Measurements from ENCODE around the gene POLR3F.
"Not testable (repeated sequence)": the region's sequence is repeated elsewhere in the genome, so short reads cannot be mapped to it uniquely, and the experiment has no call there.

POLR3F gene

DNA sequence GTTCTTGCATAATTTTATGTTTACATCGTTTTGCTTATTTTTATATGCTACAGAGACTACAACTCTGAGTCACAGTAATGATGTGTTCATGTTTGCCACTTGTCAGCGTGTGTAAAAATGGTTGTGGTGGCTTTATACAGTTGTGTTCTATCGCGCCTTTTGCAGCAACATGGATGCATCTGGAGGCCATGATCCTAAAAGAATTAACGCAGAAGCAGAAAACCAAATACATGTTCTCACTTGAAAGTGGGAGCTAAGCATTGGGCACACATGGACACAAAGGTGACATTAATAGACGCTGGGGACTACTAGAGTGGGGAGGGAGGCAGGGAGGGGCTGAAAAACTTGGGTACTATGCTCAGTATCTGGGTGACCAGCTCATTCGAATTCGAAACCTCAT is 39.6 kb downstream of the POLR3F start:
- no peaks in the 10 kb centered on the region for H3K9me3 ChIP-seq (ENCODE audit: control insufficient read depth, low read length)
- H3K4me3 ChIP-seq (ENCODE audit: low read length): peak overlapping the region; percentile 91
- H3K36me3 ChIP-seq (ENCODE audit: control insufficient read depth, insufficient read depth, low read length, severe bottlenecking): peaks cover 19% of the 10 kb centered on the region
- H3K4me1 ChIP-seq (ENCODE audit: control insufficient read depth, insufficient read depth, low read length): peaks cover 20% of the 10 kb centered on the region
- no peak for DNase-seq (ENCODE audit: low read depth)
- peak overlapping the region; percentile 87 for H3K9ac ChIP-seq (ENCODE audit: low read length)
- H3K27me3 ChIP-seq (replicated peaks; ENCODE audit: control insufficient read depth, insufficient read depth, low read length): no peaks in the 10 kb centered on the region

DNA sequence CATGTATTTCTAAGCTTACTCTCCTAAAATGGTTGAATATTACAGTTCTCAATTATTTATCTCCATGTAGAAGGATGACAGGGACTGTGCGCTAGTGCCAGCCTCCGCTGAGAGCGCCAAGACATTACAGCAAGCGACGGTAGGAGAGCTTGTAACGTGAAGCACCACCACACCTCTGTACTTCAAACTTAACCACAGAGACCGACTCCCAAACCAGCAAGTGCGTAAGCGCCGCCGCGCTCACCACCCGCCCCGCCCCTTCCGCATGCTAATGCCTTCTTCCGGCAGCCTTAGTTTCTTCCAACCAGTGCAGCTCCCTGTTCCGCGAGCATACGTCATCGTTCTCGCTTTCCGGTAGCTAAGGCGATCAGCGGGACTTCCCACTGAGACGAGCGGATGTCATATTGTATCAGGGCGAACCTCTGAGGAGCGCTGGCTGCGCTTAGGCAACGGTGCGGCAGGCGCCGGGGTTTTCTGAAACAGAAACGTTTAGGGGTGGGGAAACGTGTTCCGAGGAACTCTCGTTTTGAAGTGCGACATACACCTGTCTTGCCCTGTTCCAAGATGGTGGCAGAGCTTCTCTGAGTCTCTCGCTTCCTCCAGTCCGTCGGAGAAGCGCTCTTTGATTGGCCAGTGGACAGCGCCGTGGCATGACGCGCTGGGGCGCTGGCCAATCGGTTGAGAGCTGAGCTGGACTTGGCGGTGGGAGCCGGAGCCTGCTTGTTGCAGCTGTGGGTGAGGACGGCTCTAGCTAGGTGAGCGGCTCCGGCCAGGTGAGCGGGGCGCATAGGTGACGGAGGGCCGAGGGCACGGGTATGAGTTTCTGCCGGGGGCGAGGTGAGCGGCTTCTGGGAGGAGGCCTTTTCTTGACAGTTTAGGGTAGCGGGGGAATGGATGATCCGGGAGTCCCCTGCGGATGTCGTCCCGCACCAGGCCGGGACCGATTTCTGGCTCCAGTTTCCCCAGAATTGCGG is 40.3 kb downstream of the POLR3F start, which contains the start of gene SEC23B:
SEC23B (plus strand) TSS at position 723 of the 974 bp plus-strand sequence. CDS start 2,896 bp downstream, outside the sequence.
- no peaks in the 10 kb centered on the region for H3K9me3 ChIP-seq (ENCODE audit: control insufficient read depth, low read length)
- H3K4me1 ChIP-seq (ENCODE audit: control insufficient read depth, insufficient read depth, low read length): peaks cover 20% of the 10 kb centered on the region
- H3K36me3 ChIP-seq (ENCODE audit: control insufficient read depth, insufficient read depth, low read length, severe bottlenecking): peaks cover 25% of the 10 kb centered on the region
- peak within 1 kb of the TSS; percentile 87 for H3K9ac ChIP-seq (ENCODE audit: low read length)
- H3K4me3 ChIP-seq (ENCODE audit: low read length): peak within 1 kb of the TSS; percentile 91
- H3K27me3 ChIP-seq (replicated peaks; ENCODE audit: control insufficient read depth, insufficient read depth, low read length): no peaks in the 10 kb centered on the region
- peak; percentile 99 for DNase-seq (ENCODE audit: low read depth)

DNA sequence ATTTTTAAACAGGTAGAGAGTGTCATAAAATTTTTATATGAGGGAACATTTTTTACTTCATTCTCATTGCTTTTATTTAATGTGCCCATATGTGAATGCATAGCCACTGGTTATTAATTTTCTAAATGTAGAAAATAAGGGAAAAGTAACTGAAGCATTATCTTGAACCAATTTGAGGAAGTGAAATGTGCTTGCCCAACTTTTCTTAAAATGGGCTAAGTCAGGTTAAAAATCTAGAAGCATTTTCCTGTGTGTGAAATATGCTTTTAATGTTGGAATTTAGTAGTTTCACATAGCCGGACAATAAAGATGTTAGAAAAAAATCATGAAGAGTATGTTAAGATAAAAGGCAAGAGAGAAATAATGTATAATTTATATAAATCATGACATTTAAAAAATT is 44.4 kb downstream of the POLR3F start:
- no peaks in the 10 kb centered on the region for H3K9me3 ChIP-seq (ENCODE audit: control insufficient read depth, low read length)
- H3K36me3 ChIP-seq (ENCODE audit: control insufficient read depth, insufficient read depth, low read length, severe bottlenecking): peaks cover 53% of the 10 kb centered on the region
- H3K27me3 ChIP-seq (replicated peaks; ENCODE audit: control insufficient read depth, insufficient read depth, low read length): no peaks in the 10 kb centered on the region
- no peak overlapping the region for H3K4me3 ChIP-seq (ENCODE audit: low read length)
- H3K9ac ChIP-seq (ENCODE audit: low read length): no peak overlapping the region
- no peak for DNase-seq (ENCODE audit: low read depth)
- peaks cover 20% of the 10 kb centered on the region for H3K4me1 ChIP-seq (ENCODE audit: control insufficient read depth, insufficient read depth, low read length)

DNA sequence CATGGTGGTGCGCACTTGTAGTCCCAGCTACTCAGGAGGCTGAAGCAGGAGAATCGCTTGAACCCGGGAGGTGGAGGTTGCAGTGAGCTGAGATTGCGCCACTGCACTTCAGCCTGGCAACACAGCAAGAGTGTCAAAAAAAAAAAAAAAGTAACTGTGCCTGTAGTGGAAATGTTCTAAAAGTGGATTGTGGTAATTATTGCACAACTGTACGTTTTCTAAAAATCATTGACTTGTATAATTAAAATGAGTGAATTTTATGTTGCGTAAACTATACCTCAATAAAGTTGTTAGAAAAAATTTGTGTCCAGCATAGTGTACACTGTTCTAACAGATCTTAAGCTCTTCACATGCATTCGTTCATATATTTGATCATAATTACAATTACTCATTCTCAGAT is 46.0 kb downstream of the POLR3F start:
- Histone ChIP-seq H3K36me3 (ENCODE audit: control insufficient read depth, insufficient read depth, low read length, severe bottlenecking) (peaks cover 63% of the 10 kb centered on the region), H3K27me3 (replicated peaks; ENCODE audit: control insufficient read depth, insufficient read depth, low read length) (no peaks in the 10 kb centered on the region), H3K9me3 (ENCODE audit: control insufficient read depth, low read length) (no peaks in the 10 kb centered on the region), H3K4me1 (ENCODE audit: control insufficient read depth, insufficient read depth, low read length) (peaks cover 13% of the 10 kb centered on the region), H3K4me3 (ENCODE audit: low read length) (no peak overlapping the region), H3K9ac (ENCODE audit: low read length) (no peak overlapping the region)
- DNase-seq (ENCODE audit: low read depth): no peak

DNA sequence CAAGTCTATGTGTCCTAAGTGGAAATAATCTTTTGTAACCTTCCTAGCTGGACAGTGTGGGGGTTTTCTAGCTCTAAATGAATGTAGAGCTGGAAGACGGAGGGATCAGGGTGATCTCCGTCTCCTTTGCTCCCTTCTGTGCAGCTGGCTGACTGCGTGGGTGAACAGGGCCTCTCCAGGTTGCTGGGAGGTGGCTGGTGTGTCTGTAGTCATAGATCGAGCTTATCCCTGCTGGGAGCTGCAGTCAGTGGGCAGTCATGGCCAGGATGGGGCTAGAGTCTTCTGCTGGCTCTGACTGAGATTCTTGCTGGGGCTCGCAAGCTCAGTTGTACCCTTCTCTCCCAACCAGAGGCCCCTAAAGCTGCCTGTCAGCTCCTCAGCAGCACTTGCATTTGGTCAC is 46.9 kb downstream of the POLR3F start:
- H3K27me3 ChIP-seq (replicated peaks; ENCODE audit: control insufficient read depth, insufficient read depth, low read length): no peaks in the 10 kb centered on the region
- H3K4me3 ChIP-seq (ENCODE audit: low read length): no peak overlapping the region
- DNase-seq (ENCODE audit: low read depth): no peak
- no peaks in the 10 kb centered on the region for H3K9me3 ChIP-seq (ENCODE audit: control insufficient read depth, low read length)
- H3K36me3 ChIP-seq (ENCODE audit: control insufficient read depth, insufficient read depth, low read length, severe bottlenecking): peaks cover 63% of the 10 kb centered on the region
- no peak overlapping the region for H3K9ac ChIP-seq (ENCODE audit: low read length)
- peaks cover 5% of the 10 kb centered on the region for H3K4me1 ChIP-seq (ENCODE audit: control insufficient read depth, insufficient read depth, low read length)

DNA sequence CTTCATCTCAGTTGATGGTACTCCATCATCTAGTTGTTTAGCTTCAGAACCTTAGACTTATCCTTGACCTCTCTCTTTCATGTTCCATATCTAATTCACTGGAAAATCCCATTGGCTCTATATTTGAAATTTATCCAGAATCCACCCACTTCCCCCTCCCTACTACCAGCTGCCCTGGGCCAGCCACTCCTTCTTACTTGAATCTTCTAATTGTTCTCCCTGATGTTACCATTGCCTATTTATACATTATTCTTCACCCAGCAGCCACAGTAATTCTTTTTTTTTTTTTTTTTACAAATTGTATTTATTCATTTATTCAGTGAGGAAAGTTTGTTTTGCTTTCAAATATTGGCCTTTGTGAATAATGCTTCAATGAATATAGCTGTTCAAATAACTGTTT is 48.8 kb downstream of the POLR3F start:
- Histone ChIP-seq H3K4me3 (ENCODE audit: low read length) (no peak overlapping the region), H3K9ac (ENCODE audit: low read length) (no peak overlapping the region), H3K36me3 (ENCODE audit: control insufficient read depth, insufficient read depth, low read length, severe bottlenecking) (peaks cover 51% of the 10 kb centered on the region), H3K27me3 (replicated peaks; ENCODE audit: control insufficient read depth, insufficient read depth, low read length) (no peaks in the 10 kb centered on the region), H3K9me3 (ENCODE audit: control insufficient read depth, low read length) (no peaks in the 10 kb centered on the region), H3K4me1 (ENCODE audit: control insufficient read depth, insufficient read depth, low read length) (peaks cover under 1% of the 10 kb centered on the region)
- DNase-seq (ENCODE audit: low read depth): no peak

DNA sequence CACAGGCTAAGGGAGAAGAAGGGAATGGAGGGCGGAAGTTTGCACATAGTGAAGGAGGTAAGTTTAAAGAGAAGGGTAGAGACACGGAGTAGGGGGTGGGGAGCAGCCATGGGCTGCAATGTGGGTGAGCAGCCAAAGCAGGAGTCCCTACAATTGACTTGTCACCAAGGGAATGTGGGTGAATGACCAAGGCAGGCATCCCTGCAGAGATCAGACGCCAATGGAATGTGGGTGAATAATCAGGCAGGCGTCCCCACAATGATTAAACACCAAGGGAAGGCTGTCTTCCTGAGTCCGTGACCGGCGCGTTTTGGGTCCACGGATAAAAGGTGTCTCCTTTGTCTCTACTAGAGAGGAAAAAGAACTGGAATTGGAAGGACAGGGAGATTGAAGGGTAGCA is 54.9 kb downstream of the POLR3F start:
- not testable (repeated sequence) for DNase-seq (ENCODE audit: low read depth); H3K27me3 ChIP-seq (replicated peaks; ENCODE audit: control insufficient read depth, insufficient read depth, low read length); H3K9ac ChIP-seq (ENCODE audit: low read length); H3K4me3 ChIP-seq (ENCODE audit: low read length); H3K9me3 ChIP-seq (ENCODE audit: control insufficient read depth, low read length)
- peaks cover 32% of the 10 kb centered on the region for H3K36me3 ChIP-seq (ENCODE audit: control insufficient read depth, insufficient read depth, low read length, severe bottlenecking)
- peaks cover 22% of the 10 kb centered on the region for H3K4me1 ChIP-seq (ENCODE audit: control insufficient read depth, insufficient read depth, low read length)

DNA sequence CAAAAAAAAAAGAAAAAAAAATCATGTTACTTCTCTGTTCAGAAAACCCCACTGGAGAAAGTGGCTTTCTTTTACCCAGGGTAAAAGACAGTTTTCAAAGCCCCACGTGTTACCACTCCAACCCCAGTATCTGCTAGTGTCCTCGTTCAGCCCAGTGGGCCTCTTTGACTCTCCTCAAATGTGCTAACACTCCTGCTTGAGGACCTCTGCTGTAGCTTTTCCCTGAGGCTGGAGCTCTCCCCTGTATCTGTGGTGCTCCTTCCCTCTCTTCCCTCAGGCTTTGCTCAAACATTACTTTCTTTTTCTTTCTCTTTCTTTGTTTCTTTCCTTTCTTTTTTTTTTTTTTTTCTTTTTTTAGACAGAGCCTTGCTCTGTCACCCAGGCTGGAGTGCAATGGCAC is 55.9 kb downstream of the POLR3F start:
- no peaks in the 10 kb centered on the region for H3K9me3 ChIP-seq (ENCODE audit: control insufficient read depth, low read length)
- H3K36me3 ChIP-seq (ENCODE audit: control insufficient read depth, insufficient read depth, low read length, severe bottlenecking): peaks cover 30% of the 10 kb centered on the region
- peaks cover 32% of the 10 kb centered on the region for H3K4me1 ChIP-seq (ENCODE audit: control insufficient read depth, insufficient read depth, low read length)
- H3K4me3 ChIP-seq (ENCODE audit: low read length): no peak overlapping the region
- no peaks in the 10 kb centered on the region for H3K27me3 ChIP-seq (replicated peaks; ENCODE audit: control insufficient read depth, insufficient read depth, low read length)
- no peak for DNase-seq (ENCODE audit: low read depth)
- no peak overlapping the region for H3K9ac ChIP-seq (ENCODE audit: low read length)

DNA sequence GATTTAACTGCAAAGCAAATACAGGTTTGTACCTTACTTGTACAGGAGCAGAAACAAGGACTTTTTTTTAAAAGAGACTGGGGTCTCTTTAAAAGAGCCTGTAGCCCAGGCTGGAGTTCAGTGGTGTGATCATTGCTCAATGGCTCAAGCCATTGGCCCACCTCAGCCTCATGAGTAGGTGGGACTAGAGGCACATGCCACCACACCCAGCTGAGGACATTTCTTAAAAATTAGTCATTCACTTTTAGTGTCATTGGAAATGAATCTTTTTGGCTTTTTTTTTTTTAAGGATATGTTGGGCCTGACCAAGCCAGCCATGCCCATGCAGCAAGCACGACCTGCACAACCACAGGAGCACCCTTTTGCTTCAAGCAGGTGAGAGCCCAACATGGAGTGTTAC is 57.5 kb downstream of the POLR3F start:
- peak overlapping the region; percentile 16 for H3K9ac ChIP-seq (ENCODE audit: low read length)
- H3K9me3 ChIP-seq (ENCODE audit: control insufficient read depth, low read length): no peaks in the 10 kb centered on the region
- DNase-seq (ENCODE audit: low read depth): peak; percentile 51
- no peaks in the 10 kb centered on the region for H3K27me3 ChIP-seq (replicated peaks; ENCODE audit: control insufficient read depth, insufficient read depth, low read length)
- peaks cover 46% of the 10 kb centered on the region for H3K36me3 ChIP-seq (ENCODE audit: control insufficient read depth, insufficient read depth, low read length, severe bottlenecking)
- H3K4me3 ChIP-seq (ENCODE audit: low read length): peak overlapping the region; percentile 43
- H3K4me1 ChIP-seq (ENCODE audit: control insufficient read depth, insufficient read depth, low read length): peaks cover 35% of the 10 kb centered on the region

DNA sequence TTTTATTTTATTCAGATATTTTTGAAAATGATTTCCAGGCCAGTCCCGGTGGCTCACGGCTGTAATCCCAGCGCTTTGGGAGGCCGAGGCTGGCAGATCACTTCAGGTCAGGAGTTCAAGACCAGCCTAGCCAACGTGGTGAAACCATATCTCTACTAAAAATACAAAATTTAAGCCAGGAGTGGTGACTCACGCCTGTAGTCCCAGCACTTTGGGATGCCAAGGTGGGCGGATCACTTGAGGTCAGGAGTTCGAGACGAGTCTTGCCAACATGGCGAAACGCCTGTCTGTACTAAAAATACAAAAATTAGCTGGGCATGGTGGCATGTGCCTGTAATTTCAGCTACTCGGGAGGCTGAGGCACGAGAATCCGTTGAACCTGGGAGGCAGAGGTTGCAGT is 59.6 kb downstream of the POLR3F start:
- H3K27me3 ChIP-seq (replicated peaks; ENCODE audit: control insufficient read depth, insufficient read depth, low read length); H3K9ac ChIP-seq (ENCODE audit: low read length); DNase-seq (ENCODE audit: low read depth); H3K4me3 ChIP-seq (ENCODE audit: low read length); H3K9me3 ChIP-seq (ENCODE audit: control insufficient read depth, low read length): not testable (repeated sequence)
- Histone ChIP-seq H3K36me3 (ENCODE audit: control insufficient read depth, insufficient read depth, low read length, severe bottlenecking) (peaks cover 63% of the 10 kb centered on the region), H3K4me1 (ENCODE audit: control insufficient read depth, insufficient read depth, low read length) (peaks cover 35% of the 10 kb centered on the region)

DNA sequence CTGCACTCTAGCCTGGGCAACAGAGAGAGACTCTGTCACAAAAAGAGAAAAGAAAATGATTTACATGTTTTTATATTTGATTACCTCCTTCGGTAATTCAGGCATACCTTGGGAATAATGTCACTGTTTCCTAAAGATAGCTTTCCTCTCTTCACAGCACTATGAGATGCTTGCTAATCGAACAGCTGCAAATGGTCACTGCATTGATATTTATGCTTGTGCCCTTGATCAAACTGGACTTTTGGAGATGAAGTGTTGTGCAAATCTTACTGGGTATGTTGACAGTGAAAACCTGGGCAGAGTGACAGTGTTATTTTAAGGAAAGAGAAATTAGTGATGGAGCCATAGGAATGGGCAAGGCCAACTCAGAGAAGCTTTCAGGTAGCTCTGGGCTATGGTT is 60.1 kb downstream of the POLR3F start:
- no peaks in the 10 kb centered on the region for H3K9me3 ChIP-seq (ENCODE audit: control insufficient read depth, low read length)
- H3K27me3 ChIP-seq (replicated peaks; ENCODE audit: control insufficient read depth, insufficient read depth, low read length): no peaks in the 10 kb centered on the region
- peaks cover 35% of the 10 kb centered on the region for H3K4me1 ChIP-seq (ENCODE audit: control insufficient read depth, insufficient read depth, low read length)
- no peak for DNase-seq (ENCODE audit: low read depth)
- H3K9ac ChIP-seq (ENCODE audit: low read length): peak overlapping the region; percentile 5
- peaks cover 69% of the 10 kb centered on the region for H3K36me3 ChIP-seq (ENCODE audit: control insufficient read depth, insufficient read depth, low read length, severe bottlenecking)
- no peak overlapping the region for H3K4me3 ChIP-seq (ENCODE audit: low read length)

Measured in adipocyte (in vitro differentiated cells).